DND-41 (cell line): Measurements from ENCODE around the gene CNNM3.

Experiments
- ATAC-seq: fragments of 200-7000 bp; cut with Tn5 transposase; 3 replicates; pipeline ENCODE4 v1.9.1; 2021; ENCODE audit warnings: low read depth; ENCODE audit not compliant: insufficient read depth
- DNase-seq: peaks from one replicate; pipeline ENCODE4 v3.0.0-alpha.2; 2020
- H2AFZ ChIP-seq: 2 replicates; pipeline ENCODE4 v1.6.0; 2012; ENCODE audit warnings: low read depth, low read length
- H3K27ac ChIP-seq: 2 replicates; pipeline ENCODE4 v1.5.1; 2012; ENCODE audit warnings: low read length, inconsistent platforms
- H3K27me3 ChIP-seq: fragments of 200-600 bp; sonication (generic); 2 replicates; pipeline ENCODE4 v1.6.0; 2012; ENCODE audit warnings: low read length, mild to moderate bottlenecking, inconsistent platforms; ENCODE audit not compliant: insufficient read depth, poor library complexity
- H3K36me3 ChIP-seq: 2 replicates; pipeline ENCODE4 v1.5.1; 2012; ENCODE audit warnings: low read length, inconsistent platforms; ENCODE audit not compliant: insufficient read depth
- H3K4me1 ChIP-seq: 2 replicates; pipeline ENCODE4 v1.5.1; 2012; ENCODE audit warnings: mild to moderate bottlenecking, low read length; ENCODE audit not compliant: insufficient read depth
- H3K4me2 ChIP-seq: 2 replicates; pipeline ENCODE4 v1.6.0; 2012; ENCODE audit warnings: mild to moderate bottlenecking, moderate library complexity, low read length, inconsistent platforms; ENCODE audit not compliant: insufficient read depth
- H3K4me3 ChIP-seq, 2 experiments: fragments of 200-600 bp in 1 of 2; shearing (Covaris generic) in 1 of 2; 2 replicates each; pipeline ENCODE4 v1.5.1; 2012 to 2016; ENCODE audit warnings: inconsistent platforms in 2 of 2, low read length in 2 of 2, mild to moderate bottlenecking in 2 of 2, low read depth in 1 of 2, moderate library complexity in 1 of 2
- H3K79me2 ChIP-seq: 2 replicates; pipeline ENCODE4 v1.6.0; 2012; ENCODE audit warnings: low read length, inconsistent platforms; ENCODE audit not compliant: insufficient read depth
- H3K9ac ChIP-seq: 2 replicates; pipeline ENCODE4 v1.6.0; 2012; ENCODE audit warnings: low read depth, mild to moderate bottlenecking, inconsistent platforms, low read length, moderate library complexity
- H3K9me3 ChIP-seq: 2 replicates; pipeline ENCODE4 v1.5.1; 2012; ENCODE audit warnings: low read length, moderate library complexity, mild to moderate bottlenecking, inconsistent platforms; ENCODE audit not compliant: insufficient read depth, severe bottlenecking
- H4K20me1 ChIP-seq: 2 replicates; pipeline ENCODE4 v1.6.0; 2012; ENCODE audit warnings: low read length; ENCODE audit not compliant: insufficient read depth
- EZH2 ChIP-seq: IDR thresholded peaks from 3 replicates; pipeline ENCODE4 v1.6.1; 2012; ENCODE audit warnings: borderline replicate concordance, low read depth, mild to moderate bottlenecking, moderate library complexity, low read length, inconsistent platforms; ENCODE audit not compliant: severe bottlenecking
- TF ChIP-seq, protein P1 (sequence below): IDR thresholded peaks from 2 replicates; pipeline ENCODE4 v1.5.1; 2012; ENCODE audit warnings: borderline replicate concordance, low read length, moderate library complexity, mild to moderate bottlenecking; ENCODE audit not compliant: poor library complexity, severe bottlenecking; ENCODE audit errors: extremely low read depth

CNNM3 gene

DNA sequence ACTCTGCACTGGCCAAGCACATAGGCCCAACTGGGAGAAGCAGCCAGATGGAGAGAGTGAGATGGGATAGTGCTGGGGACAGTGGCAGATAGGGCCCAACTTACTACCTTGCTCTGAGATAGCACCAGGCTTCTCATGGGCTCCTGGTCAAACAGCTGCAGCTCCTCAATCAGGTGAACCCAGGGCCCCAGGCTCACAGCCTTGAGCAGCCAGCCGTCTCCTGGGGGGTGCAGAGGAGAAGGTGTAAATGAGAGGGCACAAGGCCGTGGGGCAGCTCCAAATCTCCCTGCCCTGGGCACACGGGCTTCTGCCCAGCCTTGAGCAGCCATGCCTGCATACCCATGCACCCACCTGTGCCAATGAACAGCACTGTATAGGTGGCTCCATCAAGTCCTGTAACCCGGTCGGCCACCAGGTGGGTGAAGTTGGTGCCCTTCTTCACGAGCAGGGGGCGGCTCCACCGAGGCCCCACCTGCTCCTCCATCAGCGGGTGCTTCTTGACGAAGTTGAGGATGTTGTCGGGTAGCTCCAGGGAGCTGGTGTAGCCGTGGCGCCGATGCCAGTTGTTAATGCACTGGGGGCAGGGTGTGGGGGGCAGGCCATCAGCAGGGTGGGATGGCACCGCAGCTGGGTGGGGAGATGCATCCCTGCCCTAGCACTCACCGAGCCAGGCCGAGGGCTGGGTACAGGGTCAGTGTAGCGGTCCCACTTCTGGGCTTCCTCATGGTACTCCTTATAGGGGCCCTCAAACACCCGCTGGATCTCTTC is 47.7 kb downstream of the CNNM3 start:
- no peaks in the 10 kb centered on the region for H3K9me3 ChIP-seq
- H3K79me2 ChIP-seq: no peaks in the 10 kb centered on the region
- H4K20me1 ChIP-seq: peaks cover 3% of the 10 kb centered on the region; the same call in 1 of the 2 replicates
- no peaks in the 10 kb centered on the region for H3K36me3 ChIP-seq
- TF ChIP-seq, protein P1, sequence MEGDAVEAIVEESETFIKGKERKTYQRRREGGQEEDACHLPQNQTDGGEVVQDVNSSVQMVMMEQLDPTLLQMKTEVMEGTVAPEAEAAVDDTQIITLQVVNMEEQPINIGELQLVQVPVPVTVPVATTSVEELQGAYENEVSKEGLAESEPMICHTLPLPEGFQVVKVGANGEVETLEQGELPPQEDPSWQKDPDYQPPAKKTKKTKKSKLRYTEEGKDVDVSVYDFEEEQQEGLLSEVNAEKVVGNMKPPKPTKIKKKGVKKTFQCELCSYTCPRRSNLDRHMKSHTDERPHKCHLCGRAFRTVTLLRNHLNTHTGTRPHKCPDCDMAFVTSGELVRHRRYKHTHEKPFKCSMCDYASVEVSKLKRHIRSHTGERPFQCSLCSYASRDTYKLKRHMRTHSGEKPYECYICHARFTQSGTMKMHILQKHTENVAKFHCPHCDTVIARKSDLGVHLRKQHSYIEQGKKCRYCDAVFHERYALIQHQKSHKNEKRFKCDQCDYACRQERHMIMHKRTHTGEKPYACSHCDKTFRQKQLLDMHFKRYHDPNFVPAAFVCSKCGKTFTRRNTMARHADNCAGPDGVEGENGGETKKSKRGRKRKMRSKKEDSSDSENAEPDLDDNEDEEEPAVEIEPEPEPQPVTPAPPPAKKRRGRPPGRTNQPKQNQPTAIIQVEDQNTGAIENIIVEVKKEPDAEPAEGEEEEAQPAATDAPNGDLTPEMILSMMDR: no peak
- no peak for TF ChIP-seq EZH2
- H3K4me3 ChIP-seq: no peak overlapping the region
- no peak overlapping the region for H3K27ac ChIP-seq
- DNase-seq (no peak), ATAC-seq (no peak)
- H3K4me2 ChIP-seq: no peak overlapping the region
- H3K27me3 ChIP-seq: no peaks in the 10 kb centered on the region
- peaks cover 8% of the 10 kb centered on the region for H3K4me1 ChIP-seq
- H3K9ac ChIP-seq: no peak overlapping the region
- H2AFZ ChIP-seq: no peak overlapping the region

- H3K9ac ChIP-seq: no peak overlapping the region
- TF ChIP-seq, protein P1: peak; percentile 12
- no peak for TF ChIP-seq EZH2
- no peak overlapping the region for H3K27ac ChIP-seq
- peaks cover under 1% of the 10 kb centered on the region; the same call in 1 of the 2 replicates for H3K4me1 ChIP-seq
- H3K79me2 ChIP-seq: no peaks in the 10 kb centered on the region
- H3K36me3 ChIP-seq: no peaks in the 10 kb centered on the region
- peaks cover 3% of the 10 kb centered on the region; the same call in 1 of the 2 replicates for H4K20me1 ChIP-seq
- H3K9me3 ChIP-seq: no peaks in the 10 kb centered on the region
- DNase-seq (no peak), ATAC-seq (no peak)
- H3K4me2 ChIP-seq: no peak overlapping the region
- no peak overlapping the region for H3K4me3 ChIP-seq
- H3K27me3 ChIP-seq: no peaks in the 10 kb centered on the region
- H2AFZ ChIP-seq: no peak overlapping the region
These were observed 48.4 kb downstream of the CNNM3 start for GRCh38 chr2:96864343-96865091.

- TF ChIP-seq EZH2: no peak
- TF ChIP-seq, protein P1: no peak
These were observed 49.6 kb downstream of the CNNM3 start for GRCh38 chr2:96865654-96866053.

More at GRCh38 chr2:96865654-96866053, 49.6 kb downstream of the CNNM3 start:
- ATAC-seq: no peak
- no peak overlapping the region for H3K27ac ChIP-seq
- no peak overlapping the region for H2AFZ ChIP-seq
- H3K36me3 ChIP-seq: no peaks in the 10 kb centered on the region
- H3K79me2 ChIP-seq: no peaks in the 10 kb centered on the region
- no peak overlapping the region for H3K9ac ChIP-seq
- H3K4me1 ChIP-seq: no peaks in the 10 kb centered on the region
- H3K27me3 ChIP-seq: no peaks in the 10 kb centered on the region
- H3K4me3 ChIP-seq: no peak overlapping the region
- no peak for DNase-seq
- no peak overlapping the region for H3K4me2 ChIP-seq
- H3K9me3 ChIP-seq: no peaks in the 10 kb centered on the region
- peaks cover 3% of the 10 kb centered on the region; the same call in 1 of the 2 replicates for H4K20me1 ChIP-seq
